H1 (cell line): ENCODE measurements around the gene SYNRG. TPM values are rescaled to one million over a fixed set of nuclear protein-coding genes. Genes with fewer than 3 reads are reported as not detected.

ENCODE experiments used
- MAFK ChIP-seq: IDR thresholded peaks from 2 replicates; pipeline ENCODE4 v1.6.1; 2012; ENCODE audit warnings: low read depth, mild to moderate bottlenecking, improper control_type of control experiment, low read length
- SIN3A ChIP-seq, 2 experiments: IDR thresholded peaks in 1 of 2; conservative IDR thresholded peaks in 1 of 2; 2 replicates each; pipeline ENCODE4 v1.6.1; 2011 to 2012; ENCODE audit warnings: low read length in 2 of 2, improper control_type of control experiment in 1 of 2, low read depth in 1 of 2, mild to moderate bottlenecking in 1 of 2
- polyA plus RNA-seq, 7 experiments: library from polyadenylated mRNA; depleted of rRNA in 3 of 7; stranded (reverse) in 5 of 7; unstranded in 2 of 7; fragments of >200 nt in 5 of 7; fragments of 200-250 nt in 2 of 7; gene quantifications; 1 replicate in 5 of 7; 2 replicates in 1 of 7; 4 replicates in 1 of 7; pipeline versions ENCODE4 v1.2.1 to v1.2.3, GENCODE V29; 2011 to 2013; ENCODE audit warnings: missing spikeins in 2 of 7, mixed read lengths in 2 of 7
- total RNA-seq: library from RNA; stranded (reverse); fragmentation: NEBNext Ultra II Directional; extraction: Animal tissue kit (Norgen Biotek cat#: 25700); gene quantifications from 2 replicates; pipeline ENCODE4 v1.2.1, GENCODE V29; 2021

The SYNRG gene
- total and polyA plus RNA-seq, 2 of the 8 experiments (the other 6 are each of a cell fraction or from before 2014, with no cell fraction given): 7.7 to 31.7 TPM

DNA sequence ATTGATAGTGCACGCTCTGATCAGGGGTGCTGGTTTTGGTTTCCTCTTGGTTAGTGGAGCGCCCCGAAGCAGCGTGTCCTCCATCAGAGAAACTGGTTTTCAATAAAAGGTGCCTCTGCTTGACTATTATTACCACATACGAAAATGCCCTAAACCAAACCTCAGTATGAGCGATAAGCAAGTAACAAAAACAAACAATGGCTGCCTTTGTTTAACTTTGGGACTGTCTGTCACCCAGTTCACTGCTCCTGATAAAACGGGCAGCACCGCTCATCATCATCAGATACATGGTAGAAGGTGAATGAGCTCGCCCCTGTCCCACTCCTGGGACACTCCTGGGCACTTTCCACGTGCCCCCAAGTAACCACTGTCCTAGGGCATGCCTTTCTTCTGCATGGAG lies 95.5 kb downstream of the SYNRG start (continued):
- TF ChIP-seq MAFK: no peak
- TF ChIP-seq SIN3A (conservative IDR thresholded peaks at IDR 0.05 in 1 of 2, IDR thresholded peaks at IDR 0.05 in 1 of 2; ENCODE audit: low read depth in 1 of 2, low read length in 2 of 2): no peak
- TF ChIP-seq, all 59 proteins: peak for 0
